Retinal pigment epithelial cell (primary cell): Measurements from ENCODE around the gene C10orf71.

Source experiments
- DNase-seq: peaks from one replicate; pipeline ENCODE4 v3.0.0-alpha.2; 2010; ENCODE audit warnings: low read depth
- H3K4me3 ChIP-seq: 2 replicates; pipeline ENCODE4 v1.5.1; 2011; ENCODE audit warnings: mild to moderate bottlenecking, low read length, control low read depth, moderate library complexity
- TF ChIP-seq, protein P1 (sequence below): conservative IDR thresholded peaks from 2 replicates; pipeline ENCODE4 v1.5.1; 2011; ENCODE audit warnings: low read depth, low read length, control low read depth, inconsistent platforms

Gene C10orf71

DNA sequence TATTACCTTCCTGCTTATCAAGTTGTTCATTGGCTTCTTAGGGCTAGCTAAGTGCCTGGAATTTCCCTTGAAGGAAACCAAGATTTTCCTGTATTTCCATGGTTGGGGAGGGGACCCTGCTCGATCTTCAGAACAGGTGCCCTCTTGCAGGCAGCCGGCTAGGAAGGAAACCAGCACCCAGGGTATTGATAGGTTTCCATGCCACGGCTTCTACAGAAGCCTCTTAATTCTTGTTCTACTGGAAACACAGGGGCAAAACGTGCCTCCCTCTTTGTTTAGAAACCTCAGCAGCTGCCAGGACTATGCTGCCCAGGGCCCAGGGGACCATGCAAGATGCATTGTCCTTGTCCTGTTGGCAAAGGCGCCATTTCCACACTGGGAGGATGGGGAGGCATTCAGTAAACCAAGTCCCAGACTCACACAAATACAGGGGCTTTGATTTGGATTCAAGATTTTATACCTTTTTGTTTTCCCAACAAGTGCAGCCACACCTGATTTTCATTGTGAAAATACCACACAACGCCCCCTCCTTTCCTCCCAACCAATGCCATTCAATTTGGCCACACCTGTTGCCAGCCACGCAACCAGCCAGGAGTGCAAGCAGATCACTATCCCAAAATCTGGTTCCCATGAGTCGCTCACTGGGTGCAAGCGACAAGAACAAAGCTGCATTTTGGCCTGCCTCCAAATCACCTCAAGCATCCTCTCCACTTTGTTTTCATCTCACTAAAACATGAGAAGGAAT lies 29.6 kb downstream of the C10orf71 start:
- TF ChIP-seq, protein P1, sequence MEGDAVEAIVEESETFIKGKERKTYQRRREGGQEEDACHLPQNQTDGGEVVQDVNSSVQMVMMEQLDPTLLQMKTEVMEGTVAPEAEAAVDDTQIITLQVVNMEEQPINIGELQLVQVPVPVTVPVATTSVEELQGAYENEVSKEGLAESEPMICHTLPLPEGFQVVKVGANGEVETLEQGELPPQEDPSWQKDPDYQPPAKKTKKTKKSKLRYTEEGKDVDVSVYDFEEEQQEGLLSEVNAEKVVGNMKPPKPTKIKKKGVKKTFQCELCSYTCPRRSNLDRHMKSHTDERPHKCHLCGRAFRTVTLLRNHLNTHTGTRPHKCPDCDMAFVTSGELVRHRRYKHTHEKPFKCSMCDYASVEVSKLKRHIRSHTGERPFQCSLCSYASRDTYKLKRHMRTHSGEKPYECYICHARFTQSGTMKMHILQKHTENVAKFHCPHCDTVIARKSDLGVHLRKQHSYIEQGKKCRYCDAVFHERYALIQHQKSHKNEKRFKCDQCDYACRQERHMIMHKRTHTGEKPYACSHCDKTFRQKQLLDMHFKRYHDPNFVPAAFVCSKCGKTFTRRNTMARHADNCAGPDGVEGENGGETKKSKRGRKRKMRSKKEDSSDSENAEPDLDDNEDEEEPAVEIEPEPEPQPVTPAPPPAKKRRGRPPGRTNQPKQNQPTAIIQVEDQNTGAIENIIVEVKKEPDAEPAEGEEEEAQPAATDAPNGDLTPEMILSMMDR, result no peak
- no peak overlapping the region for H3K4me3 ChIP-seq
- DNase-seq, result no peak

DNA sequence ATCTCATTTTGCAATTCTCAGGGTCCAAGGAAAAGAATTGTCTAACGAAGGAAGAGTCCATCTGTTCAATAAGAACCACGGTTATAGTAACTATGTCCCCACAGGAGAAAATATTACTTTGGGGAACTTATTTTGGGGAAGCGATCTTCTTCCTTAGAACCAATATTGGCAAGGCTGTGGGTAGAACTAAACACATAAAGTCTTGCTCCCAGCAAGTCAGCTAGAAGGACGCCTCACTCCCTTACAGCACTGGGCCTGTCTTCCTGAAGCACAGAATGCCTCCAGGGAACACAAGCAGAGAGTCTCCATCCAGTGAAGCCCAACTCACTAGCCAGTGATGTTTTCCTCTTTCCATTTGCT lies 30.2 kb downstream of the C10orf71 start:
- DNase-seq, result no peak
- TF ChIP-seq, protein P1, result no peak
- no peak overlapping the region for H3K4me3 ChIP-seq

DNA sequence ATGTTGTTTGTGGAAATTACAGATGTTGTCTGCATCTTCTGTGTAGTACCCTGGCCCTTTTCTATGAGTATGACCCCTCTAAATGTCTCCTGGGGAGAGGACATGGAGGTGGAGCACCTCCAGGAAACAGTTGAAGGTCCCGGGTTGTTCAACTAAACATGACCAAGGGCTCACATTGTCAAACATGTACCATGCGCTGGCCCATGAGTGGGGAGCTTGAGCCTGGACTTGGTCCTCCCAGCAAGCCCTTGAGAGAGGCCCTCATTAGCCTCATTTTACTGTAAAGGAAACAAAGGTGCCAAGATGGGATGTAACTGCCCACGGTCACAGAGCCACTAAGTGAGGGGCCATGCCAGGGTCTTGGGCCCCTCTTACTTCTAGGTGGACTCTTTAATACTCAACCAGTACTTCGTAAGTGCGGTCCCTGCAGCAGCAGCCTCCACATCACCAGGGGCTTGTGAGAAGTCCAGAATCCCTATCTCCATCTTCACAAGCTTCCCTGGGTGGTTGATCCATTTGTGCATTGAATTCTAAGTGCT lies 31.2 kb downstream of the C10orf71 start:
- DNase-seq, result no peak
- H3K4me3 ChIP-seq, result no peak overlapping the region
- TF ChIP-seq, protein P1, result no peak

DNA sequence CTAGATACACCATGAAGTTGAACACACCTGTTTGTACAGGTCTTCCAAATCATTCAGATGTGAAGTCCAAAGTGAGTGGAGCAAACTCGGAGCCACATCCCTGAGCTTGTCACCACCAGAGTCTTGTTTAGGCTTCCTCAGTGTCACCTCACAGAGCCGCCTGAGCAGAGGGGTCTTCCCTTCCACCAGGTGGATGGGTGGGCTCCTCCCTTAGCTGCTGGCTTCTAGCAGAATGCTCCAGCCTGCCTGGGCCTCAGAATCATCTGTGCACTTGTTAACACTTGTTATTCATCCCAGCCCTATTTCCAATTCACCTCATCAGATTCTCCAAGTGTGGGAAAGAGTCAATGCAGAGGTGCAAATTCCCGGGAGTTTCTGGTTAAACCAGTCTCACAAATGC lies 32.5 kb downstream of the C10orf71 start:
- H3K4me3 ChIP-seq, result no peak overlapping the region
- no peak for DNase-seq
- TF ChIP-seq, protein P1, result no peak

DNA sequence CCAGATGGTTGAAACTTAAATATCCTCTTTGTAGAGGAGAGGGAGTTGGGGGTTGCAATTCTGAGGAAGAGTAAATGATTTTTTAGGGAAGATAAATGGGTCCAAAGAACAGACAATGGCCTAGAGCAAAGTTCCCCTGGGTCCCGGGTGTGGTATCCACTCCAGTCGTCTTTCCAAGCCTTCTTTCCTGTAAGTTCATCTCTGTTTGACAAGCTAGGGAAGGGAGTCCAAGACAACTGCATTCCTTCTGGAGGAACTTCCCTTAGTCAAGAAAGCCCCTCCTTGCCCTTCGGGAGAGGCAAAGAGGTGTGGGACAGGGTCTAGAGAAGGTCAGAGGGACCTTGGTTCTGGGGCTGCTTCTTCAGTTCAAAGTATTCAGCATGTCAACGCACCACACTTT lies 33.4 kb downstream of the C10orf71 start:
- TF ChIP-seq, protein P1, result no peak
- no peak overlapping the region for H3K4me3 ChIP-seq
- no peak for DNase-seq

DNA sequence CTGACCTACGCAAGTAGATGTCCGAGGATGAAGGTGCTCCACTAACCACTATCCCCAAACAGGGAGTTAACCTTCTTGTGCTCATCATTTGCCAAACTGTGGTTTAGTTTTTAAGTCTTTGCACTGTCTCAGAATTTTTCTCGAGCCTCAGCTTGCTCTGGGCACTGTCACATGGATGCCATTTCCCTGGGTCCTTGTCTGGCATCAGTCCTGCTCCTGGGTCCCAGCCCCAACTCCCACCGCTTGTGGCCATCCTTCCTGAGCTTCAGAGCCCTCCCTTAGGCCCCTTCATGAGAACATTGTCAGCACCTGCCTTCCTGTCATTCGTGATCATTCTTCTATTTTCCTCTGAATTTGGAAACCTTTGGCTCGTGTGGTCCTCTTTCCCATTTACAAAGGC lies 33.8 kb downstream of the C10orf71 start:
- no peak overlapping the region for H3K4me3 ChIP-seq
- DNase-seq, result no peak
- TF ChIP-seq, protein P1, result no peak

DNA sequence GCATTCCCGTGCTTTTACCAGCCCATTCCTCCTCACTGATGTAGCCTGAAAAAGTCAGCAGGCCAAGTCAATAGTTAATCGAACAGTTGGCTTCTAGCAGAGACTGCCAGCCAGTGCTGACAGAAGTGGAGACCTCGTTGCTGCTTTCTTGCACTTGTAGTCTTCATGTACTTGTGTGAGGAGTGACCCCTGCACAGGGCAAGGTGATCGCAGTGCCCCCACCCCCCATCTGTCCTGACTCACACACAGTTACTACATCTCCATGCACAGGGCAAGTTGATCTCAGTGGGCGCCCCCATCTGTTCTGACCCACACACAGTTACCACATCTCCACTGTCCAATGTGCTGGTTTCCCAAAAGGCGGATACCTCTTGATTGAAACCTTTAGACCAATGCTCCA lies 34.2 kb downstream of the C10orf71 start:
- DNase-seq, result no peak
- no peak overlapping the region for H3K4me3 ChIP-seq
- TF ChIP-seq, protein P1, result no peak
